Measurements from ENCODE around the gene CYP27B1.

CYP27B1 gene

GRCh38 chr12:57750561-57751431 lies 16.1 kb downstream of the CYP27B1 start:
- no peak for DNase-seq

DNA sequence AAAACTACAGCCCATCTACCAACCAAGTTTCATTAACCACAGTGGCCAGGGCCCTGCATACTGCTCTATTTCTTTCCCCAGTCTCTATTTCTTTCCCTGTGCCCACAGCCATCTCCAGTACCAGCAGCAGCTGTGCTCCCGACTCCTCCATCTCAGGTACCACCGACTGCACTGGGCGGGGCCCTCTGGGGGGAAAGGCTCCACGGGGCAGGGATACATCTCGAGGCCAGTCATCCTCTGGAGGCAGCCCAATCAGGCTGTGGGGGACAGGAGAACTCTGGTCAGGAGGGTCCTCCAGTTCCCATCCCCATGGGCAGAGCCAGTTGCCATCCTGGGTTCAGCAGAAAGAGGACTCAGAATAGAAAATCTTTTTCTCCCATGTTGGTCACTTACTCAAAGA lies 17.8 kb downstream of the CYP27B1 start:
- DNase-seq: no peak

- no peak for DNase-seq
These were observed 20.9 kb downstream of the CYP27B1 start for GRCh38 chr12:57746025-57746424.

GRCh38 chr12:57745485-57745881 lies 21.4 kb downstream of the CYP27B1 start:
- no peak for DNase-seq

- peak; percentile 96 for DNase-seq
These were observed 21.9 kb downstream of the CYP27B1 start, which contains the start of gene TSPAN31 for GRCh38 chr12:57744777-57745484. TSS of gene TSPAN31 (plus strand) at chr12:57745039. CDS start at chr12:57745155, 116 bp downstream.

DNA sequence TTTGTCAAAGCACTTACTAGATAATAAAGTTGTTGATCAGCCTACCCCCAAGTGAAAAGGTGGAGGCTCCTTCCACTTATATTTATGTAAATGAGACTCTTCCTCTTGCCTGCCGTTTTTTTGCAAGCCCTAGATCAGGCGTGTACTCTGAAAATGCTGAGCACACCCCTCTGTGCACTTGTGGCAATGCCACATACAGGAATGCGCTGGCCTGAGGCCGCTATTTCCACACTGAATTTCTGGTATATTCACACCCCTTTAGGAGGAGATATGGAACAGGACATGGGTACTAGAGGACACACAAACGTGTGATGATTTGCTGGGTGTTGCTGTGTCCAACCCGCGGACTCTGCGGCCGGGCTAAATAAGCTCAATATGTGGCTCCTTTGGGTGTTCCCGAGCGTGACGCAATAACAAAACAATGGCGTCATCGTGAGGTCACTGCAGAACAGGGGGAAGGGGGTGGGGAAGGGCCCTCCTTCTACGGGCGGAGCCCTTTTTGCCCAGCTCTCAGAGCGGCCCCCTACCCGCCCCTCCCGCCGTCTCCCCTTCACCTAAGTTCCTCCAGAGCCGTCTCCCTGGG lies 22.6 kb downstream of the CYP27B1 start:
- DNase-seq: peak; percentile 63

DNA sequence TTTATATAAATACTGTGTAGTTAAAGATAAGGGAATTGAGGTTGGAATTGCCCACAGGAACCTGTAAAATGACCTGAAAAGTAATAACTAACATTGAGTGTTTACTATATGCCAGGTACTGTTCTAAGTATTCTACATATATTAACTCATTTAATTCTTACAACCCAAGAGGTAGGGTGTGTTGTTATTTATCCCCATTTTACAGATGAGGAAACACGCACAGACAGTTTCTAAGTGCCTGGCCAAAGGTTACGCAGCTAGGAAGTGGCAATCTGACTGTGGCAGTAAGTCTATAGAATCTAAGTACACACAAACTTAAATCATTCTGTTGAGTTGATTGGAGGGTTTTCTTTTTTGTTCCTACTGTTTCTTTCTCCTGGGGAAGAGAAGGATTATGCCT lies 23.1 kb downstream of the CYP27B1 start:
- no peak for DNase-seq

- DNase-seq: peak; percentile 88
These were observed 24.8 kb downstream of the CYP27B1 start for GRCh38 chr12:57741844-57742738.

GRCh38 chr12:57741413-57741789 lies 25.5 kb downstream of the CYP27B1 start:
- DNase-seq: no peak

DNA sequence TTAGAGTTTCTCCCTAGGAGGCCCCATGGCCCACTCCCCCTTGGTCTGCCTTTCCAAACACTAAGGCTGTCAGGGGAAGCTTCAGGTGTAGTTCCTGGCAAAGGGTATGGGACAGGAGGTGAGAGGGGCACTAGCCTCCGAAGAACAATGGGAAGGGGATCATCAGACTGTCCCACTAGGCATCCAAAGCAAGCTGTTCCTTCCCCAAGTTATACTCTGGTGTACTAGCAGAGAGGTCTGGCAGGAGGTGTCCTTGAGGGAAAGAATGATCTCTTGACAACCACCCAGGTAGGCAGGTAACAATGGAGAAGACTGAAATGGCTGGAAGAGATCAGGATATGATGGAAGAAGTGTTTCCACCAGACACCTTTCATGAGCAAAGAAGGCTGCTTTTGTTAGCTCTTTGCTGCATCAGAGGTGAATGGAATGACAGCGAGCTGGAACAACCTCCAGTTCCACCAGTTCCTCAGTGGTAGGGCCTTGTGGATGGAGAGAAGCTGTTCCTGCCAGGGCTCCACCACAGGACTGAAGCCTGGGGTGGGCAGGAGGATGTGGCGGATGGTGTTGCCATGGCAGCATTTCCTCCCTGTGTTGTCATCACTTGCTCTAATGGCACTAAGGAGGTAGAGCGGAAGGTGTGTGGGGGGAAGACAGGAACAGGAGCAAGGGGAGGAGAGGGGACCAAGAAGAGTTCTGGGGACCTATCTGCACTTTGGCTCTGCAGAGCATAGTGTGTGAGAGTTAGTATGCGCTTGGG lies 26.0 kb downstream of the CYP27B1 start:
- peak; percentile 89 for DNase-seq

- DNase-seq: no peak
These were observed 26.9 kb downstream of the CYP27B1 start for GRCh38 chr12:57739914-57740538.

DNA sequence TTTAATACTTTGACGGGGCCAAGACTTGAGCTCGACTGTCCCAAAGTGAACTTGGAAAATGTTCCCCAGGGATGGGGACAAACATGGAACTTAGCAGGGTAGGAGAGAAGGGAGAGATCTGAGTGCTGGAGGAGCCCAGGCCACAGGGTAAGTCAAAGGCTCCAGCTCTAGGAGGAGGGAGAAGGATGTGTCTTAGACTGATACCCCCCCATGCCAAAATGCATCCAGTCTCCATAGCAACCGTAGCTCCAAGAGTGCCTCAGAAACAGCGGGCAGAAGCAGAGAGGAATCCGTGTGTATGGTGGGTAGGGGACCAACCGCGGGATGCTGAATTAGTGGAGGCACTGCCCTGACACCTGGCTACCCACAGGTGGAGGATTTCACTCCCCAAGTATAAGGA lies 27.5 kb downstream of the CYP27B1 start:
- DNase-seq: no peak

GRCh38 chr12:57738661-57739237 lies 28.1 kb downstream of the CYP27B1 start, which contains the start of gene AGAP2:
TSS of gene AGAP2 (minus strand) at chr12:57738742. CDS start at chr12:57738246, 496 bp downstream.
- DNase-seq: no peak

DNA sequence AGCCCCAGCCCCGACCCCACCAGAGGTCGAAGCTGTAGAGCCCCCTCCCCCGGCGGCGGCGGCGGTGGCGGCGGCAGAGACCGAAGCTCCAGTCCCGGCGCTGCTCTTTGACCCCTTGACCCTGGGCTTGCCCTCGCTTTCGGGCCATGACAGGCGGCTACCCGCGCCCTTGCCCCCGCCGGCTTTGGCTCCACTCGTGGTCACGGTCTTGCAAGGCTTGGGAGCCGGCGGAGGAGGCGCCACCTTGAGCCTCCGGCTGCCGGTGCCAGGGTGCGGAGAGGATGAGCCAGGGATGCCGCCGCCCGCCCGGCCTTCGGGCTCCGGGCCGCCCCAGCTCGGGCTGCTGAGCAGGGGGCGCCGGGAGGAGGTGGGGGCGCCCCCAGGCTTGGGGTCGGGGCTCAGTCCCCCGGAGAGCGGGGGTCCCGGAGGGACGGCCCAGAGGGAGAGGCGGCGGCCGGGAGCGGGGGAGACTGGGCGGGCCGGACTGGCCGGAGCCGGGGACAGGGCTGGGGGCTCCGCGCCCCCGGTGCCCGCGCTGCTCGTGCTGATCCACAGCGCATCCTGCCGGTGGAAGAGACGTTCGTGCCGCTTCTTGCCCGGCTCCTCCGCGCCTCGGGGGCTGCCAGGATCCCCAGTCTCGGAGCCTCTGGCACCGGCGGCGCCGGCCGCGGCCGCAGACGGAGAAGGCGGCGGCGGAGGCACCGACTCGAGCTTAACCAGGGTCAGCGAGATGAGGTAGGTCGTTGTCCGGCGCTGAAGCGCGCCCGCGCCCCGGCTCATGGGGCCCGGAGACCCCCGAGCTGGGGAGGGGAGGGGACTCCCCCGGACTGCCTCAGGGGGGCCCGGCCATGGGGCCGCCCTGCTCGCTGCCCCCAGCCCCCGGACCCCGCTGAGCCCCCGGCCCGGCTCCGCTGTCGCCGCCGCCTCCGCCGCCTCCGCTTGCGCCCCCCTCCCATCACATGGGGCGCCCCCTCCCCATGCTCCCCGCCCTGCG lies 29.1 kb downstream of the CYP27B1 start:
- no peak for DNase-seq

DNA sequence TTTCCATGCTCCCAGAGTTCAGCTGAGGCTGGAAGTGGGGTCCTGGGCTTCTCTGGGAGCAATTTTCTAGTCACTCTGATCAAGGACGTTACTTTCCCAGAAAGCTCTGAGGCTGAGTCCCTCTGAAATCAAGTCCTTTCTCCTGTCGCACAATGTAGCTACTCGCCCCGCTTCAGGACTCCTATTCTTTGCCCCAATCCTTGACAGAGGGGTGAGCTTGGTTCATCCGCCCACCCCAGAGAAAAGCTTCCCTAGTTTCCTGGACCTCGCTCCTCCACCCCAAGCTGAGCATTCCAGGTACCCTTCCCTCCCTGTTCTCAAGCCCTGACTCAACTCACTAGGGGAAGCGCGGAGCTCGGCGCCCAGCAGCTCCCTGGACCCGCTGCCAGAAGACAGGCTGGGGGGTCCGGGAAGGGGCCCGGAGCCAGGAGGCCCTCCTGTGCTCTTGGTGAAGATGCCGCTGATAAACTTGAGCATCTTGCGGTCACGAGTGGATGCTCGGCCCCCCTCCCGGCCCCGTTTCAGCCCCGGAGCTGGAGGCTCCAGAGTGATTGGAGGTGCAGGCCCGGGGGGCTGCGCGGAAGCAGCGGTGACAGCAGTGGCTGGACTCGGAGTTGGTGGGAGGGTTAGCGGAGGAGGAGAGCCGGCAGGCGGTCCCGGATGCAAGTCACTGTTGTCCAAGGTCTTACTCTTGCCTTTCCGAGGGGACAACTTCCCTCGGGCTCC lies 30.0 kb downstream of the CYP27B1 start:
- DNase-seq: no peak

GRCh38 chr12:57735952-57736740 lies 30.7 kb downstream of the CYP27B1 start:
- DNase-seq: no peak

GRCh38 chr12:57735198-57735855 lies 31.6 kb downstream of the CYP27B1 start:
- no peak for DNase-seq

All from CD4-positive, alpha-beta T cell treated with Interleukin-6 for 4 hours (primary cell).